K562 (cell line): Measurements from ENCODE around the gene HHIPL2.

ENCODE experiments used
- KDM5B ChIP-seq: fragments of 200-600 bp; sonication (generic); IDR thresholded peaks from 2 replicates; pipeline ENCODE4 v1.6.1; 2012; ENCODE audit warnings: low read depth, mild to moderate bottlenecking, moderate library complexity, low read length, control low read depth, inconsistent platforms; ENCODE audit not compliant: insufficient replicate concordance
- MTF1 ChIP-seq: fragments of 250-450 bp; sonication (Bioruptor Pico); IDR thresholded peaks from 2 replicates; pipeline ENCODE4 v1.9.0; 2021; ENCODE audit warnings: moderate library complexity, mild to moderate bottlenecking, inconsistent platforms, borderline replicate concordance
- USF2 ChIP-seq: sonication (generic); formaldehyde crosslinking; IDR thresholded peaks from 2 replicates; pipeline ENCODE4 v1.5.0; 2020; ENCODE audit warnings: missing genetic modification reagents
- TF ChIP-seq, protein P1 (sequence below): IDR thresholded peaks from 3 replicates; pipeline ENCODE4 v1.6.1; 2011; ENCODE audit warnings: borderline replicate concordance, mild to moderate bottlenecking; ENCODE audit not compliant: insufficient read length, insufficient read depth

- TF ChIP-seq KDM5B, result no peak
- no peak for TF ChIP-seq MTF1 (CRISPR knock-in tag)
- no peak for TF ChIP-seq USF2
- TF ChIP-seq, protein P1, sequence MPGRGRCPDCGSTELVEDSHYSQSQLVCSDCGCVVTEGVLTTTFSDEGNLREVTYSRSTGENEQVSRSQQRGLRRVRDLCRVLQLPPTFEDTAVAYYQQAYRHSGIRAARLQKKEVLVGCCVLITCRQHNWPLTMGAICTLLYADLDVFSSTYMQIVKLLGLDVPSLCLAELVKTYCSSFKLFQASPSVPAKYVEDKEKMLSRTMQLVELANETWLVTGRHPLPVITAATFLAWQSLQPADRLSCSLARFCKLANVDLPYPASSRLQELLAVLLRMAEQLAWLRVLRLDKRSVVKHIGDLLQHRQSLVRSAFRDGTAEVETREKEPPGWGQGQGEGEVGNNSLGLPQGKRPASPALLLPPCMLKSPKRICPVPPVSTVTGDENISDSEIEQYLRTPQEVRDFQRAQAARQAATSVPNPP, result no peak
These were observed 1.2 kb downstream of the HHIPL2 start for GRCh38 chr1:222546548-222547259.
